Natural killer cell (primary cell): Measurements from ENCODE around the gene SLC25A42. TPM values are rescaled to one million over a fixed set of nuclear protein-coding genes. Genes with fewer than 3 reads are reported as not detected.

Experiments used
- ATAC-seq, 3 donors: fragments of 150-1000 bp in 2 of 3; fragments of 200-7000 bp in 1 of 3; cut with Tn5 transposase; 1 replicate in 1 of 3; 2 replicates in 2 of 3; pipeline ENCODE4 v1.10.0; 2021; ENCODE audit warnings: mild to moderate bottlenecking in 2 of 3, moderate library complexity in 2 of 3
- DNase-seq, 2 donors: peaks; one replicate each; pipeline versions ENCODE4 v3.0.0 to v3.0.0-alpha.2; 2013 to 2021; ENCODE audit warnings: mixed read lengths in 1 of 2
- H3K27ac ChIP-seq: one replicate; pipeline ENCODE4 v1.5.1; 2013; ENCODE audit warnings: mild to moderate bottlenecking, low read length
- H3K27me3 ChIP-seq: one replicate; pipeline ENCODE4 v1.6.1; 2013; ENCODE audit warnings: low read length; ENCODE audit not compliant: control insufficient read depth, insufficient read depth
- H3K36me3 ChIP-seq: one replicate; pipeline ENCODE4 v1.6.1; 2013; ENCODE audit warnings: low read length; ENCODE audit not compliant: control insufficient read depth, insufficient read depth
- H3K4me1 ChIP-seq: one replicate; pipeline ENCODE4 v1.6.1; 2013; ENCODE audit warnings: low read length; ENCODE audit not compliant: control insufficient read depth, insufficient read depth
- H3K4me3 ChIP-seq: one replicate; pipeline ENCODE4 v1.5.1; 2013; ENCODE audit warnings: low read length
- H3K9me3 ChIP-seq: one replicate; pipeline ENCODE4 v1.6.1; 2013; ENCODE audit warnings: low read length; ENCODE audit not compliant: control insufficient read depth, insufficient read depth
- H3K27ac Mint-ChIP-seq, 2 donors: one replicate each; pipeline ENCODE4 v1.8.0; 2022; ENCODE audit warnings: mild to moderate bottlenecking in 2 of 2, mixed read lengths in 2 of 2, moderate library complexity in 1 of 2
- H3K27me3 Mint-ChIP-seq, 2 donors: one replicate each; pipeline ENCODE4 v1.8.0; 2022; ENCODE audit warnings: low read depth in 2 of 2, mixed read lengths in 2 of 2
- H3K36me3 Mint-ChIP-seq: one replicate; pipeline ENCODE4 v1.8.0; 2022; ENCODE audit warnings: mixed read lengths
- H3K4me1 Mint-ChIP-seq, 2 donors: one replicate each; pipeline ENCODE4 v1.8.0; 2022; ENCODE audit warnings: mixed read lengths in 2 of 2
- H3K4me3 Mint-ChIP-seq: one replicate; pipeline ENCODE4 v1.8.0; 2022; ENCODE audit warnings: mild to moderate bottlenecking, moderate library complexity, mixed read lengths
- H3K9me3 Mint-ChIP-seq, 2 donors: one replicate each; pipeline ENCODE4 v1.8.0; 2022; ENCODE audit warnings: mixed read lengths in 2 of 2
- WGBS: methylation state at CpG from one replicate; pipeline ENCODE4 v1.1.7; 2013; ENCODE audit warnings: missing lambda C conversion rate; ENCODE audit not compliant: insufficient coverage; 5-methylcytosine and 5-hydroxymethylcytosine counted together
- intact Hi-C: fragments of 100-400 bp; cut with micrococcal nuclease; formaldehyde crosslinking; loops from one replicate; pipeline ENCODE4 v1.14.2; 2022
- total RNA-seq, 4 donors: library from RNA; stranded (reverse); fragments of 120-200 nt in 1 of 4; gene quantifications; one replicate each; pipeline versions ENCODE4 v1.2.3 to v1.2.4, GENCODE V29; 2013 to 2022
- TF ChIP-seq, protein P1 (sequence below): fragments of 200-600 bp; IDR thresholded peaks from one replicate; pipeline ENCODE4 v1.8.0; 2022; ENCODE audit warnings: antibody characterized with exemption

The SLC25A42 gene
- total RNA-seq, 3 donors from 2014 or later (not counting 1 experiment from before 2014, with no cell fraction given), result 34.6 to 50.3 (median 41.8) TPM

DNA sequence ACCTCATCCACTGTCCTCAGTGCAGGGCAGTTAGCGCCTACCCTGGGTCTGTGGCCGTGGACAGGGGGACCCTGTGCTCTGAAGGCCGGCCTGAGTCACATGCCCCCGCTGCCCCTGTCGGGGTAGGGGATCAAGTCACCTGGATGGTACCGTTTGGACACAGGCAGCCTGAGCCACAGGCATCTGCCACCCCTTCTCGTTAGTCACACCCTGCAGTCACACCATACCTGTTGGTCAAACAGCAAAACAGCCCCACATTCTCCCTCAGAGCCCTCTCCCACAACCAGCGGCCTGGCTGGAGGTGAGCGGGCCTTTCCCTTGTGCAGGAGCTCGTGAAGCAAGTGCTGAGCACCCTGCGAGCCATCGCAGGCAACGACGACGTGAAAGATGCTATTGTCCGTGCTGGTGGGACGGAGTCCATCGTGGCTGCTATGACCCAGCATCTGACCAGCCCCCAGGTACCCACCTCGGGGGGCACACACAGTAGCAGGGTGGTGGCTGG lies 8.8 kb upstream of the SLC25A42 start:
- intact Hi-C loops, result no loop called here
- Histone ChIP-seq H3K27ac (no peak overlapping the region), H3K27me3 (no peaks in the 10 kb centered on the region), H3K4me1 (no peaks in the 10 kb centered on the region), H3K36me3 (peaks cover 47% of the 10 kb centered on the region), H3K4me3 (no peak overlapping the region), H3K9me3 (no peaks in the 10 kb centered on the region)
- TF ChIP-seq, protein P1, sequence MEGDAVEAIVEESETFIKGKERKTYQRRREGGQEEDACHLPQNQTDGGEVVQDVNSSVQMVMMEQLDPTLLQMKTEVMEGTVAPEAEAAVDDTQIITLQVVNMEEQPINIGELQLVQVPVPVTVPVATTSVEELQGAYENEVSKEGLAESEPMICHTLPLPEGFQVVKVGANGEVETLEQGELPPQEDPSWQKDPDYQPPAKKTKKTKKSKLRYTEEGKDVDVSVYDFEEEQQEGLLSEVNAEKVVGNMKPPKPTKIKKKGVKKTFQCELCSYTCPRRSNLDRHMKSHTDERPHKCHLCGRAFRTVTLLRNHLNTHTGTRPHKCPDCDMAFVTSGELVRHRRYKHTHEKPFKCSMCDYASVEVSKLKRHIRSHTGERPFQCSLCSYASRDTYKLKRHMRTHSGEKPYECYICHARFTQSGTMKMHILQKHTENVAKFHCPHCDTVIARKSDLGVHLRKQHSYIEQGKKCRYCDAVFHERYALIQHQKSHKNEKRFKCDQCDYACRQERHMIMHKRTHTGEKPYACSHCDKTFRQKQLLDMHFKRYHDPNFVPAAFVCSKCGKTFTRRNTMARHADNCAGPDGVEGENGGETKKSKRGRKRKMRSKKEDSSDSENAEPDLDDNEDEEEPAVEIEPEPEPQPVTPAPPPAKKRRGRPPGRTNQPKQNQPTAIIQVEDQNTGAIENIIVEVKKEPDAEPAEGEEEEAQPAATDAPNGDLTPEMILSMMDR, result no peak
- H3K36me3 Mint-ChIP-seq, result no peaks in the 10 kb centered on the region
- no peaks in the 10 kb centered on the region for H3K27me3 Mint-ChIP-seq
- 98% methylated on average over 19 of the region's 19 CpGs for WGBS
- H3K27ac Mint-ChIP-seq, result no peak overlapping the region
- H3K4me3 Mint-ChIP-seq, result no peak overlapping the region
- DNase-seq (no peak), ATAC-seq (no peak)
- H3K4me1 Mint-ChIP-seq, result peaks cover 0 to 3% of the 10 kb centered on the region in 2 donors
- no peaks in the 10 kb centered on the region for H3K9me3 Mint-ChIP-seq

DNA sequence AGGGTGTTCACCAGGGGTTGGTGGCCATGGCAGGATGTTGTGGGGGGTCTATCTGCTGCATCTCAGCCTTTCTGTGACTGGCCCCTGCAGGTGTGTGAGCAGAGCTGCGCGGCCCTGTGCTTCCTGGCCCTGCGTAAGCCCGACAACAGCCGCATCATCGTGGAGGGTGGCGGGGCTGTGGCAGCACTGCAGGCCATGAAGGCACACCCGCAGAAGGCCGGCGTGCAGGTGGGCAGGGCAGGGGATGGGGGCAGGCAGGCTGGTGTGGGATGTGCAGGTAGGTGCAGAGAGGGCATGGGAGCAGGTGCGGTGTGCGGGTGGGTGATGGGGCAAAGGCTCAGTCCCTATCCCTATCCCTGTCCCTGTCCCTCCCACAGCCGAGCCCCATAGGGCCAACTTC lies 8.1 kb upstream of the SLC25A42 start:
- no peaks in the 10 kb centered on the region for H3K36me3 Mint-ChIP-seq
- no peaks in the 10 kb centered on the region for H3K9me3 ChIP-seq
- ATAC-seq, result no peak
- H3K9me3 Mint-ChIP-seq, result no peaks in the 10 kb centered on the region
- intact Hi-C loops, result no loop called here
- TF ChIP-seq, protein P1, result no peak
- no peak overlapping the region for H3K4me3 Mint-ChIP-seq
- no peaks in the 10 kb centered on the region for H3K27me3 Mint-ChIP-seq
- WGBS, result 96% methylated on average over 13 of the region's 13 CpGs
- no peaks in the 10 kb centered on the region for H3K27me3 ChIP-seq
- H3K36me3 ChIP-seq, result peaks cover 45% of the 10 kb centered on the region
- peaks cover 0 to 4% of the 10 kb centered on the region in 2 donors for H3K4me1 Mint-ChIP-seq
- no peak overlapping the region for H3K27ac Mint-ChIP-seq
- H3K4me1 ChIP-seq, result no peaks in the 10 kb centered on the region
- no peak overlapping the region for H3K27ac ChIP-seq
- no peak overlapping the region for H3K4me3 ChIP-seq
- DNase-seq, result no peak

DNA sequence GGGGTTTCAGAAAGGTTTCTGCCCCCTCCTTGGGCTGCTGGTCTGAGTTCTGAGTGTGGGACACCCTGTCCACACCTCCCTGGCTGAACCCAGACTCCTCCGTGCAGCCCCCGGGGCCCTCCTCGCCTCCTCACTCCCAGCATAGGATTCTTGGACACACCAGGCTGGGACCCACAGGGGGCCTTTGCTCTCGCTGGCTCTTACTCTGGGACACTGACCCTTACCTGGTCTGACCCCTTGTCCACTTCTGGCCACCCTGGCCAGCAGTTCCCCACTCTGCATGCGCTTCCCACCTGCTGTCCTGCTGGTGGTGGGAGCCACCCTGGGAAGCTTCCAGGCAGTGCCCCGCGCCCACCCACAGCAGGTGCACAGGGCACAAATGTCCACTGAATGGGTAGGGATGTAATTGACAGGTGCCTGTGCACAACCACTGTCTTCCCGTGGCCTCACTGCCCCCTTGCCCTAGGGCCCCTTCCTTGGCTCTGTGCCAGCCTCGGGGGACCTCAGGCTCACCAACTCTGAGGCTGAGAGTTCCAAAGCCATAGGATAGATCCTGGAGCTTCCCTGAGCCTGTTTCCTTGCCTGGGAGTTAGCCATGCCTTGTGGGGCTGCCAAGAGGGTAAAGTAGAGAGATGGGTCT lies 7.0 kb upstream of the SLC25A42 start:
- no peaks in the 10 kb centered on the region for H3K36me3 Mint-ChIP-seq
- WGBS, result 93% methylated on average over 9 of the region's 9 CpGs
- Histone ChIP-seq H3K9me3 (no peaks in the 10 kb centered on the region), H3K27ac (no peak overlapping the region), H3K36me3 (peaks cover 39% of the 10 kb centered on the region), H3K4me1 (no peaks in the 10 kb centered on the region), H3K4me3 (no peak overlapping the region), H3K27me3 (no peaks in the 10 kb centered on the region)
- intact Hi-C loops, result no loop called here
- ATAC-seq (no peak), DNase-seq (no peak)
- H3K9me3 Mint-ChIP-seq, result no peaks in the 10 kb centered on the region
- H3K27me3 Mint-ChIP-seq, result no peaks in the 10 kb centered on the region
- H3K4me3 Mint-ChIP-seq, result no peak overlapping the region
- TF ChIP-seq, protein P1, result no peak
- peaks cover 0 to 4% of the 10 kb centered on the region in 2 donors for H3K4me1 Mint-ChIP-seq
- H3K27ac Mint-ChIP-seq, result no peak overlapping the region

DNA sequence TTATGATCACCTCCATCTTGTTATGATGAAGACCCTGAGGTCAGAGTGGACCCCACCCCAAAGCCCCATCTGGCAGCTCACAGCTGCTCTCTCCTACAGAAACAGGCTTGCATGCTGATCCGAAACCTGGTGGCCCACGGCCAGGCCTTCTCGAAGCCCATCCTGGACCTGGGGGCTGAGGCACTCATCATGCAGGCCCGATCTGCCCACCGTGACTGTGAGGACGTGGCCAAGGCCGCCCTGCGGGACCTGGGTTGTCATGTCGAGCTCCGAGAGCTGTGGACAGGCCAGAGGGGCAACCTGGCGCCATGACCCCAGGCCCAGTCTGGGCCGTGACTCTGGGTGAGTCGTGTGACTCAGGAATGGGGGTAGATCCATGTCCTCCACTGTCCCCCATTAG lies 6.5 kb upstream of the SLC25A42 start:
- H3K4me1 Mint-ChIP-seq, result peaks cover 0 to 4% of the 10 kb centered on the region in 2 donors
- TF ChIP-seq, protein P1, result no peak
- no peaks in the 10 kb centered on the region for H3K36me3 Mint-ChIP-seq
- H3K27me3 Mint-ChIP-seq, result no peaks in the 10 kb centered on the region
- 97% methylated on average over 13 of the region's 13 CpGs for WGBS
- H3K36me3 ChIP-seq, result peaks cover 33% of the 10 kb centered on the region
- no peak overlapping the region for H3K4me3 Mint-ChIP-seq
- H3K27ac Mint-ChIP-seq, result no peak overlapping the region
- no peak overlapping the region for H3K27ac ChIP-seq
- H3K4me1 ChIP-seq, result no peaks in the 10 kb centered on the region
- intact Hi-C loops, result no loop called here
- no peak overlapping the region for H3K4me3 ChIP-seq
- no peaks in the 10 kb centered on the region for H3K27me3 ChIP-seq
- DNase-seq, result no peak
- H3K9me3 Mint-ChIP-seq, result no peaks in the 10 kb centered on the region
- H3K9me3 ChIP-seq, result no peaks in the 10 kb centered on the region
- ATAC-seq, result no peak
